HG03558 (cell line): ENCODE measurements around the gene TOMM70.
"Not testable (repeated sequence)": the region's sequence is repeated elsewhere in the genome, so short reads cannot be mapped to it uniquely, and the experiment has no call there.

Source experiments
- ATAC-seq: cut with Tn5 transposase; IDR thresholded peaks from one replicate; pipeline ENCODE4 v1.9.1; 2021; ENCODE audit warnings: moderate number of reproducible peaks; ENCODE audit not compliant: unreplicated experiment; ENCODE audit errors: extremely low read depth

The TOMM70 gene

GRCh38 chr3:100331660-100332059 is 69.2 kb downstream of the TOMM70 start:
- no peak for ATAC-seq

GRCh38 chr3:100330651-100331050 is 70.2 kb downstream of the TOMM70 start:
- ATAC-seq, result no peak

GRCh38 chr3:100329800-100330489 is 70.9 kb downstream of the TOMM70 start:
- ATAC-seq, result no peak

- not testable (repeated sequence) for ATAC-seq
Measured at GRCh38 chr3:100327377-100327776, 73.5 kb downstream of the TOMM70 start.

GRCh38 chr3:100325827-100326226 is 75.1 kb downstream of the TOMM70 start:
- no peak for ATAC-seq

- ATAC-seq, result no peak
Measured at GRCh38 chr3:100324044-100324443, 76.8 kb downstream of the TOMM70 start.

GRCh38 chr3:100319951-100320350 is 80.9 kb downstream of the TOMM70 start:
- no peak for ATAC-seq

GRCh38 chr3:100317912-100318311 is 83.0 kb downstream of the TOMM70 start:
- no peak for ATAC-seq

GRCh38 chr3:100316641-100317069 is 84.2 kb downstream of the TOMM70 start:
- peak; percentile 52 for ATAC-seq
